ENCODE data around the gene UGGT1.

The UGGT1 gene

GRCh38 chr2:128234613-128235012, 143.6 kb downstream of the UGGT1 start:
- Histone ChIP-seq H3K9me3 (ENCODE audit: control insufficient read depth, low read length) (no peaks in the 10 kb centered on the region), H4K8ac (ENCODE audit: low read length) (no peak overlapping the region), H3K14ac (ENCODE audit: low read length in 2 of 2) (peak overlapping the region in 1 of 2 experiments; percentile 28), H3K36me3 (ENCODE audit: control insufficient read depth in 1 of 2, insufficient read depth in 2 of 2, low read depth in 1 of 2, low read length in 2 of 2) (no peaks in the 10 kb centered on the region), H2BK12ac (ENCODE audit: low read length in 2 of 2) (no peak overlapping the region), H2AFZ (ENCODE audit: low read depth, low read length) (no peak overlapping the region), H2BK120ac (ENCODE audit: low read depth, low read length) (no peak overlapping the region), H3K27ac (ENCODE audit: low read length, poor library complexity, severe bottlenecking) (no peak overlapping the region), H2BK15ac (ENCODE audit: low read depth, poor library complexity, severe bottlenecking) (no peak overlapping the region), H3K9ac (ENCODE audit: low read length) (no peak overlapping the region), H2AK5ac (ENCODE audit: low read length, severe bottlenecking) (no peak overlapping the region), H3K27me3 (ENCODE audit: control insufficient read depth in 1 of 2, insufficient read depth in 1 of 2, low read length in 2 of 2) (peaks cover 5 to 6% of the 10 kb centered on the region in 2 experiments), H3K23ac (ENCODE audit: low read length in 2 of 2) (no peak overlapping the region), H3K18ac (ENCODE audit: low read depth in 1 of 2, low read length in 2 of 2) (no peak overlapping the region), H3K4me2 (ENCODE audit: low read length, poor library complexity, severe bottlenecking) (no peak overlapping the region), H3K79me1 (replicated peaks; ENCODE audit: low read length, poor library complexity, severe bottlenecking) (no peaks in the 10 kb centered on the region), H3K4ac (ENCODE audit: low read depth in 1 of 2, low read length in 2 of 2) (no peak overlapping the region), H3K4me1 (ENCODE audit: control insufficient read depth, insufficient read depth, low read depth, low read length) (peaks cover 15% of the 10 kb centered on the region), H4K91ac (ENCODE audit: low read length) (no peak overlapping the region), H3K4me3 (ENCODE audit: insufficient read depth in 1 of 2, low read depth in 1 of 2, low read length in 2 of 2) (no peak overlapping the region), H2BK5ac (ENCODE audit: low read depth, low read length, poor library complexity, severe bottlenecking) (no peak overlapping the region)
- WGBS = 77% methylated on average over 5 of the region's 5 CpGs
- DNase-seq = no peak

- Histone ChIP-seq H3K9ac (ENCODE audit: low read length) (no peak overlapping the region), H3K9me3 (ENCODE audit: control insufficient read depth, low read length) (no peaks in the 10 kb centered on the region), H2AFZ (ENCODE audit: low read depth, low read length) (no peak overlapping the region), H3K4me2 (ENCODE audit: low read length, poor library complexity, severe bottlenecking) (no peak overlapping the region), H2BK120ac (ENCODE audit: low read depth, low read length) (no peak overlapping the region), H3K79me1 (replicated peaks; ENCODE audit: low read length, poor library complexity, severe bottlenecking) (no peaks in the 10 kb centered on the region), H3K4me3 (ENCODE audit: insufficient read depth in 1 of 2, low read depth in 1 of 2, low read length in 2 of 2) (no peak overlapping the region), H2BK15ac (ENCODE audit: low read depth, poor library complexity, severe bottlenecking) (no peak overlapping the region), H3K36me3 (ENCODE audit: control insufficient read depth in 1 of 2, insufficient read depth in 2 of 2, low read depth in 1 of 2, low read length in 2 of 2) (no peaks in the 10 kb centered on the region), H2BK5ac (ENCODE audit: low read depth, low read length, poor library complexity, severe bottlenecking) (no peak overlapping the region), H3K27me3 (ENCODE audit: control insufficient read depth in 1 of 2, insufficient read depth in 1 of 2, low read length in 2 of 2) (peaks cover 5 to 6% of the 10 kb centered on the region in 2 experiments), H2AK5ac (ENCODE audit: low read length, severe bottlenecking) (no peak overlapping the region), H4K91ac (ENCODE audit: low read length) (no peak overlapping the region), H3K18ac (ENCODE audit: low read depth in 1 of 2, low read length in 2 of 2) (no peak overlapping the region), H3K4me1 (ENCODE audit: control insufficient read depth, insufficient read depth, low read depth, low read length) (peaks cover 15% of the 10 kb centered on the region), H3K4ac (ENCODE audit: low read depth in 1 of 2, low read length in 2 of 2) (no peak overlapping the region), H3K14ac (ENCODE audit: low read length in 2 of 2) (no peak overlapping the region), H4K8ac (ENCODE audit: low read length) (no peak overlapping the region), H3K27ac (ENCODE audit: low read length, poor library complexity, severe bottlenecking) (no peak overlapping the region), H2BK12ac (ENCODE audit: low read length in 2 of 2) (peak overlapping the region; percentile 32 to 63), H3K23ac (ENCODE audit: low read length in 2 of 2) (no peak overlapping the region)
- WGBS = 94% methylated on average over 8 of the region's 8 CpGs
- no peak for DNase-seq
Measured at GRCh38 chr2:128235581-128235980, 144.6 kb downstream of the UGGT1 start.

DNA sequence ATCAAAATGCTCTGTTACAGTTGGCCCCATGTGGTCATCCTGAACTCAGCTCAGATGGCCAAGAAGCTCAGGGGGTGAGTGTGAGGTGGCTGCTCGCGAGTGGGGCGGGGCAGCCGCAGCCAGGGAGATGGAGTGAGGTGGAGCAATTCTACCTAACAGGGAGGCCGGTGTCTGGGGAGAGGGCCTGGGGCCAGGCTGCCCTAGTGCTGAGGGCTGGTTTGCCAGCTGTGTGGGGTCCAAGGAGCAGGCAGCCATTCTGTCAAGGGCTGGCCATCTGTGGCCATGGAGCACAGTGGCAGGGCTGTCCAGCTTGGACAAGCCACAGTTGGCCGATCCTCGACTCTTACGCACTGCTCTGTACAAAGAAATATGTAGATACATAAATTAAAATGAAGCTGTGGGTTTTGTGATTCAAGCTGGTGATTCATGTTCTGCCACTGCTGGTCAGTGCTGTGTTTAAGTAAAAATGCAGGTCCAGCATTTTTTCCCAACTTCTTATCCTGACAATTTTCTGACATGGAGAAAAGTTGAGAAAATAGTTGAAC, 145.6 kb downstream of the UGGT1 start:
- DNase-seq = peak; percentile 83
- H3K4me3 ChIP-seq (ENCODE audit: insufficient read depth in 1 of 2, low read depth in 1 of 2, low read length in 2 of 2) = no peak overlapping the region
- H3K4ac ChIP-seq (ENCODE audit: low read depth in 1 of 2, low read length in 2 of 2) = no peak overlapping the region
- H3K36me3 ChIP-seq (ENCODE audit: control insufficient read depth in 1 of 2, insufficient read depth in 2 of 2, low read depth in 1 of 2, low read length in 2 of 2) = no peaks in the 10 kb centered on the region
- peak overlapping the region; percentile 5 for H4K8ac ChIP-seq (ENCODE audit: low read length)
- H2BK120ac ChIP-seq (ENCODE audit: low read depth, low read length) = no peak overlapping the region
- H3K79me1 ChIP-seq (replicated peaks; ENCODE audit: low read length, poor library complexity, severe bottlenecking) = no peaks in the 10 kb centered on the region
- peak overlapping the region; percentile 45 to 46 for H3K18ac ChIP-seq (ENCODE audit: low read depth in 1 of 2, low read length in 2 of 2)
- WGBS = 80% methylated on average over 6 of the region's 8 CpGs
- H2BK15ac ChIP-seq (ENCODE audit: low read depth, poor library complexity, severe bottlenecking) = no peak overlapping the region
- H2BK5ac ChIP-seq (ENCODE audit: low read depth, low read length, poor library complexity, severe bottlenecking) = no peak overlapping the region
- no peak overlapping the region for H3K27ac ChIP-seq (ENCODE audit: low read length, poor library complexity, severe bottlenecking)
- no peak overlapping the region for H2AFZ ChIP-seq (ENCODE audit: low read depth, low read length)
- H2AK5ac ChIP-seq (ENCODE audit: low read length, severe bottlenecking) = no peak overlapping the region
- no peak overlapping the region for H3K23ac ChIP-seq (ENCODE audit: low read length in 2 of 2)
- no peak overlapping the region for H3K9ac ChIP-seq (ENCODE audit: low read length)
- H2BK12ac ChIP-seq (ENCODE audit: low read length in 2 of 2) = peak overlapping the region in 1 of 2 experiments; percentile 84
- H3K14ac ChIP-seq (ENCODE audit: low read length in 2 of 2) = peak overlapping the region in 1 of 2 experiments; percentile 61
- H3K4me2 ChIP-seq (ENCODE audit: low read length, poor library complexity, severe bottlenecking) = no peak overlapping the region
- no peak overlapping the region for H4K91ac ChIP-seq (ENCODE audit: low read length)
- H3K27me3 ChIP-seq (ENCODE audit: control insufficient read depth in 1 of 2, insufficient read depth in 1 of 2, low read length in 2 of 2) = peaks cover 5 to 6% of the 10 kb centered on the region in 2 experiments
- H3K4me1 ChIP-seq (ENCODE audit: control insufficient read depth, insufficient read depth, low read depth, low read length) = peaks cover 15% of the 10 kb centered on the region
- H3K9me3 ChIP-seq (ENCODE audit: control insufficient read depth, low read length) = no peaks in the 10 kb centered on the region

DNA sequence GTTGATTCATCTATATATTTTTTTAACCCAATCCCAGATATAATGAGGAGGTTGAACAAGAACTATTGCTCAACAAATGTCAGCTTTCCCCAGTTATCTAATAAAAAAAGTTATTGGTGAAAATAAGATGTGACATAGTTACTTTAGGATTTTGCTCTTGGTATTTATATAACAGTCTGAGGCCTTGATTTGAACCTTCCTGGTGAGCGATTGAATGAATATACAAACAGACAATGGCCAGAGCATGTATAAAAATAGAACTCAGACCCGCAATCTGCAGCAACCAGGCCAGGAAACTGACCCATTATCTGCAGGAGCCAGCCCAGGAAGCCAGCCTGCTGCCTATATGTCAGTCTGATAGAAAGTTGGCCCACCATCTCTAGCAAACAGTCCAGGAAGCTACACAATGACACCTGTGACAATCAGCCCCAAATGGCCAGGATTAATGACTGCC, 146.1 kb downstream of the UGGT1 start:
- no peak overlapping the region for H3K9ac ChIP-seq (ENCODE audit: low read length)
- H2AFZ ChIP-seq (ENCODE audit: low read depth, low read length) = no peak overlapping the region
- H3K27me3 ChIP-seq (ENCODE audit: control insufficient read depth in 1 of 2, insufficient read depth in 1 of 2, low read length in 2 of 2) = peaks cover 5 to 6% of the 10 kb centered on the region in 2 experiments
- no peaks in the 10 kb centered on the region for H3K36me3 ChIP-seq (ENCODE audit: control insufficient read depth in 1 of 2, insufficient read depth in 2 of 2, low read depth in 1 of 2, low read length in 2 of 2)
- no peak overlapping the region for H3K27ac ChIP-seq (ENCODE audit: low read length, poor library complexity, severe bottlenecking)
- H2BK5ac ChIP-seq (ENCODE audit: low read depth, low read length, poor library complexity, severe bottlenecking) = no peak overlapping the region
- 75% methylated on average over 2 of the region's 2 CpGs for WGBS
- peaks cover 15% of the 10 kb centered on the region for H3K4me1 ChIP-seq (ENCODE audit: control insufficient read depth, insufficient read depth, low read depth, low read length)
- H3K4me3 ChIP-seq (ENCODE audit: insufficient read depth in 1 of 2, low read depth in 1 of 2, low read length in 2 of 2) = no peak overlapping the region
- no peak overlapping the region for H2BK15ac ChIP-seq (ENCODE audit: low read depth, poor library complexity, severe bottlenecking)
- no peak overlapping the region for H2BK12ac ChIP-seq (ENCODE audit: low read length in 2 of 2)
- H3K18ac ChIP-seq (ENCODE audit: low read depth in 1 of 2, low read length in 2 of 2) = no peak overlapping the region
- H3K79me1 ChIP-seq (replicated peaks; ENCODE audit: low read length, poor library complexity, severe bottlenecking) = no peaks in the 10 kb centered on the region
- no peak overlapping the region for H3K23ac ChIP-seq (ENCODE audit: low read length in 2 of 2)
- peak overlapping the region; percentile 41 for H4K8ac ChIP-seq (ENCODE audit: low read length)
- H3K14ac ChIP-seq (ENCODE audit: low read length in 2 of 2) = no peak overlapping the region
- H2BK120ac ChIP-seq (ENCODE audit: low read depth, low read length) = no peak overlapping the region
- H3K4ac ChIP-seq (ENCODE audit: low read depth in 1 of 2, low read length in 2 of 2) = no peak overlapping the region
- no peak overlapping the region for H3K4me2 ChIP-seq (ENCODE audit: low read length, poor library complexity, severe bottlenecking)
- H4K91ac ChIP-seq (ENCODE audit: low read length) = no peak overlapping the region
- no peak overlapping the region for H2AK5ac ChIP-seq (ENCODE audit: low read length, severe bottlenecking)
- DNase-seq = peak; percentile 60
- H3K9me3 ChIP-seq (ENCODE audit: control insufficient read depth, low read length) = no peaks in the 10 kb centered on the region

All from mesenchymal stem cell (in vitro differentiated cells and primary cell).